Aorta (tissue), 5 donors: ENCODE results near the gene PHOX2B. TPM values are rescaled to one million over a fixed set of nuclear protein-coding genes. Genes with fewer than 3 reads are reported as not detected.

ENCODE experiments used
- ATAC-seq: fragments of 200-7000 bp; cut with Tn5 transposase; one replicate; pipeline ENCODE4 v1.9.1; 2022; ENCODE audit warnings: moderate library complexity; ENCODE audit not compliant: low FRiP score
- DNase-seq, 2 donors: peaks; one replicate each; pipeline ENCODE4 v3.0.0-alpha.2; 2020
- H3K27ac ChIP-seq, 2 donors: one replicate each; pipeline ENCODE4 v1.5.1; 2013; ENCODE audit warnings: low read length in 2 of 2, mild to moderate bottlenecking in 2 of 2, moderate library complexity in 2 of 2, control low read depth in 1 of 2, inconsistent platforms in 1 of 2, low read depth in 1 of 2
- H3K27me3 ChIP-seq, 2 donors: one replicate each; pipeline ENCODE4 v1.6.1; 2013; ENCODE audit warnings: control low read depth in 1 of 2, low read length in 1 of 2, mild to moderate bottlenecking in 1 of 2, moderate library complexity in 1 of 2; ENCODE audit not compliant: insufficient read depth in 2 of 2, control insufficient read depth in 1 of 2
- H3K36me3 ChIP-seq, 2 donors: one replicate each; pipeline ENCODE4 v1.6.1; 2013; ENCODE audit warnings: control low read depth in 1 of 2, low read length in 1 of 2, mild to moderate bottlenecking in 1 of 2; ENCODE audit not compliant: insufficient read depth in 2 of 2, control insufficient read depth in 1 of 2
- H3K4me1 ChIP-seq, 2 donors: one replicate each; pipeline ENCODE4 v1.6.1; 2013; ENCODE audit warnings: low read length in 2 of 2, control low read depth in 1 of 2, mild to moderate bottlenecking in 1 of 2, moderate library complexity in 1 of 2; ENCODE audit not compliant: insufficient read depth in 2 of 2, control insufficient read depth in 1 of 2
- H3K4me3 ChIP-seq, 2 donors: one replicate each; pipeline ENCODE4 v1.5.1; 2013; ENCODE audit warnings: low read length in 2 of 2, control low read depth in 1 of 2, mild to moderate bottlenecking in 1 of 2
- H3K9me3 ChIP-seq: one replicate; pipeline ENCODE4 v1.6.1; 2013; ENCODE audit warnings: mild to moderate bottlenecking, low read length; ENCODE audit not compliant: control insufficient read depth
- WGBS, 2 donors: extraction: QIAGEN DNeasy Blood & Tissue Kit; methylation state at CpG; one replicate each; pipeline ENCODE4 v1.1.7; 2013; 5-methylcytosine and 5-hydroxymethylcytosine counted together
- intact Hi-C, 2 donors: fragments of 100-400 bp; cut with DNase I; formaldehyde crosslinking; loops; one replicate each; pipeline versions ENCODE4 v1.14.2 to v1.15.0; 2022
- long read RNA-seq, 2 donors: library from polyadenylated mRNA; unstranded; transcript quantifications; one replicate each; pipeline ENCODE4 v2.0.0, GENCODE V29; 2020 to 2021
- polyA plus RNA-seq, 2 donors: library from polyadenylated mRNA; stranded (reverse); fragments of 200-250 nt; gene quantifications; one replicate each; pipeline ENCODE4 v1.2.3, GENCODE V29; 2013
- total RNA-seq, 2 donors: library from RNA; stranded (reverse); fragmentation: NEBNext Ultra II Directional; extraction: Animal tissue kit (Norgen Biotek cat#: 25700); gene quantifications; one replicate each; pipeline ENCODE4 v1.2.1, GENCODE V29; 2021
- donor health status: healthy with polysubstance abuse.
- donor health status: Bipolar disorder and iron deficiency.
- donor health status: DM: no; HTN: no; CAD: no.
- donor health status: DM: no; HTN: no; CAD: no.
- donor health status: DM: yes; HTN: yes; CAD: no.

The PHOX2B gene
- total RNA-seq (not detected), polyA plus RNA-seq (not detected)
- long read RNA-seq, donor 1 = 0 reads
- long read RNA-seq, donor 2 = 0 reads

DNA sequence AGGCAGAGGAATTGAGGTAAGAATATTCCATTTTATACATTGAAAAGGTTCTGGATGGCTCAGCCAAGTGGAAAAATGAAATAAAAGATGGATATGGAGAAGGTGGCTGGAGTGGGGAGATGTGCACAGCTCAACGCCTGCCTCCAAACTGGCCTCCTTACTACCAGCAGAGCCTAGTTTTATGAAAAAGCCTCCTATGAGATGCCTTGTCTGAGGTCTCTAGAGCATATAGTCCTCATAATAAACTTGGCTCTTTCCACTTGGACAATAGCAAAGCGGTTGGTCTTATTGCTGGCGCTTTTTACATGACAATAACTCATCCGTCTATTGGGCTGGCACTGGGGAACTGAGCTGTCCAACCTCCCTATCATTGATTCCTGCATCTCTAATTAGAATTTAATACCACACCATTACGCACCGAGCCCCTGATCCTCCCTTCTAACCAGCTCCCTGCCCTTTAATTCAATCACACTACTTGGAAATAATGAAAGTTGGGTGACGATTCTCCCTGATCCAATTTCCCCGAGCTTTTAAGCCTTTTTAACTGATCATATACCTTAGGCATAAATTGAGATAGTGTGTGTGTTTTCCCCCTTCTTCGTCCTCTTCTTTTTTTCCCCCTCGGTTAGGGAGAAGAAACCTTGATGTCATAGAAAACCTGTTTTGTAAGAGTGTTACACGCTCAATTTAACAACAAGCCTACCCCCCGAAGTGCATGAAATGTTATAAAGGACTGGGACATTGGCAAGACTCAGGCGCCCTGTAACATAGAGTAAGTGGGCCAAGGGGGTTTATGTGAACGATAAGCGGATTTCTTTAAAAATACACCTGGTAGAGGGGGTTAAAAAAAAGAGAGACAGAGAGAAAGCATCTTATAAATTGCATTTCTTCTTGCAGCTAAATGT, at the start of gene PHOX2B:
PHOX2B (minus strand) TSS at position 155 of the 905 bp plus-strand sequence; CDS start at position 40, 115 bp downstream.
- H3K4me3 ChIP-seq = no peak within 1 kb of the TSS
- WGBS, 2 donors = 9 to 13% methylated on average over 15 of the region's 15 CpGs
- intact Hi-C loops = no loop called here
- no peak for DNase-seq
- peaks cover 2% of the 10 kb centered on the region for H3K9me3 ChIP-seq
- H3K4me1 ChIP-seq = no peaks in the 10 kb centered on the region
- H3K36me3 ChIP-seq = no peaks in the 10 kb centered on the region
- H3K27me3 ChIP-seq = peaks cover 0 to 3% of the 10 kb centered on the region in 2 donors
- no peak for ATAC-seq
- no peak within 1 kb of the TSS for H3K27ac ChIP-seq

DNA sequence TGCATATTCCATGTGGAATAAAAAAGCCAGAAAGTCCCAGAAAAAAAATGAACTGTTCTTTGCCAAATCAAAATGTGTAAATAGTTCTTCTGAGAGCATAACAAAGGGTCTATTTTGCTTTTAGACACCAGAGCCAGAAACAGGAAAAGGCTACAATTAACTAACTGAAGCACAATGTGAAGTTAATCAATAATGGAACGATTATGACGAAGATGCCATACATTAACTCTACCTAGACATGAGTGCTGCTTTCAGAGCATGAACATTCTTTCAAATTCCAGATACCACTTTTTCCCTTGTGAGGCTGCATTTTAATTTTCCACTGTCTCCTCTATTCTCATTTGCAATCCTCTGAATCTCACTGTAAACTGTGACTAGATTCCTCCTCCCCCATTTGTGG, 48.7 kb upstream of the PHOX2B start:
- intact Hi-C loops = no loop called here
- 54% methylated on average over 2 of the region's 2 CpGs for WGBS, 2 donors

DNA sequence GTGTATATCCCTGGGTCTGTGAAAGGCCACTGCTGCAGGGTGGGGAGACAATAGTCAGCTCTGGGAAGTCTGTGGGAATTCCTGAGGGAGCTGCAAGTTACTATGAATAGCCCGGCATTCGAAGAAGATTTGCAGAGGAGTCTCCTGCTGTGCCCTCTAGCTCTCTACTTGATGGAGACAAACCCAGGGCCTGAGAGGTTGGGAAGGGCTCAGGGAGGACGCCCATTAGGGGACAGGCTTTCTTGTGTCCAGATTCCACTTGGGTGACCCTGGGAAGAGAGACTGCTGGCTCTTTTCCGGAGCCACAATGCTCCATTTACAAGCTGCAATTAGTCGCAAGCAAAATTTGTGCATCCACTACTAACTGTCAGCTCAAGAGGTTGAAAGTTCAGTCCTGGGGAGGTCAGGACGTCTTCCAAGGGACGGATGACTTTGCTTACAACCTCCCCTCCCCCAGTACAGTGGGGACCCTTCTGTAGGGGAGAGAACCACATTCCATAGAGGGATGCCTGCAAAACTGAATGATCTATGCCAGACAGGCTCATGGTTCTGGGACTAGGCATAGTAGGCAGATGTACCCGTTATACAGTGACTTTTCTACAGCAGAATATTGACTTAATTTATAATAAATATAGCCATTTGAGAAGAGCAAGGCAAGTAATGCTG, 48.2 kb upstream of the PHOX2B start:
- no peaks in the 10 kb centered on the region for H3K4me1 ChIP-seq
- no peaks in the 10 kb centered on the region for H3K9me3 ChIP-seq
- ATAC-seq = no peak
- no peak for DNase-seq
- no peak overlapping the region for H3K27ac ChIP-seq
- 11 to 19% methylated on average over 8 of the region's 8 CpGs for WGBS, 2 donors
- H3K4me3 ChIP-seq = no peak overlapping the region
- H3K36me3 ChIP-seq = no peaks in the 10 kb centered on the region
- no peaks in the 10 kb centered on the region for H3K27me3 ChIP-seq
- intact Hi-C loops = no loop called here

More for the DNA sequence above, 48.7 kb upstream of the PHOX2B start:
- no peaks in the 10 kb centered on the region for H3K36me3 ChIP-seq
- H3K27ac ChIP-seq = no peak overlapping the region
- H3K27me3 ChIP-seq = no peaks in the 10 kb centered on the region
- H3K4me3 ChIP-seq = no peak overlapping the region
- DNase-seq (no peak), ATAC-seq (no peak)
- no peaks in the 10 kb centered on the region for H3K9me3 ChIP-seq
- H3K4me1 ChIP-seq = no peaks in the 10 kb centered on the region

DNA sequence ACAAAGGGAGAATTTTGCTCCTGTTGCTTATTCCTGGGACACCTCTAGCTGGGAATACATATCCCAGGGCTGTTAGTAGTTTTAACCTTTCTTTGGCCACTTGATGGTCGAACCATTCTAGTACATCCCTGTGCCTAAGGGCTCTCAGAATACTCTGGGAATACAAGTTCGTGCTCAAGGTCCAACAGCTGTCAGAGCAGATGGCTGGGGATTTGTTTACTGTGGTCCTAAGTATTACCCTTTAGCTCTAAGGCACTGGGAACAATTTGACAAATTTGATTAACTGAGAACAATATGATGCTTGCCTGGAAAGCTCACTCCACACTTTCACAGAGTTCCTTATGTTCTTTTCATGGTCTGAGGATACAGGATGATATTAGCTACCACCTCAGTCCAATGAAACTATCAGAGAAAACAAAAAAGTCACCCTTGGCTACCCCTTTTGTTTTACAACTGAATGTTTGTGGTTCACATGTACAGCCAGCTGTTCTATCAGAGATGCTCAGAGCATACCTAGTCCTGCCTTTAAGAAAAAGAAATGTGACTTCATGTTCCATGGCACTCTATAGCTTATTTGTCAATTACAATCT, 47.4 kb upstream of the PHOX2B start:
- no peaks in the 10 kb centered on the region for H3K27me3 ChIP-seq
- intact Hi-C loops = no loop called here
- ATAC-seq (no peak), DNase-seq (no peak)
- no peaks in the 10 kb centered on the region for H3K9me3 ChIP-seq
- H3K36me3 ChIP-seq = no peaks in the 10 kb centered on the region
- H3K4me1 ChIP-seq = no peaks in the 10 kb centered on the region
- WGBS, 2 donors = 52 to 63% methylated on average over 2 of the region's 2 CpGs
- H3K4me3 ChIP-seq = no peak overlapping the region
- no peak overlapping the region for H3K27ac ChIP-seq

DNA sequence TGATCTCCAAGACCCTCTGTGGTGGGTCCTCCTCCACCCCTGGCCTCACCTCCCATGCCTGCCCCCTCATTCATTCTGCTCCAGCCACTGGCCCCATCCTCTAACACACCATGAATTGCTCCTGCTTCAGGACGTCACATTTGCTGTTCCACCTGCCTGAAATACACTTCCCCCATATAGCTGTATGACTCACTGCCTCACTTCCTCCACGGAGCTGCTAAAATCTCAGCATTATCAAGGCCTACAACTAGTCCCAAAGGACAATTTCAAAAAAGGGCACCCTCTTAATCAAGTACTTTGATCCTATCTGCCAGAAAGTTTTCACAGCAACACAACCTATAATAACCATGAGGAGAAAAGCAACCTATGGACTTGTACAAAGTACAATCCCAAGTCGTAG, 43.6 kb upstream of the PHOX2B start:
- intact Hi-C loops = no loop called here
- Histone ChIP-seq H3K27ac (no peak overlapping the region), H3K4me1 (no peaks in the 10 kb centered on the region), H3K9me3 (no peaks in the 10 kb centered on the region), H3K36me3 (no peaks in the 10 kb centered on the region), H3K4me3 (no peak overlapping the region), H3K27me3 (no peaks in the 10 kb centered on the region)
- DNase-seq (no peak), ATAC-seq (no peak)
- 45% methylated on average over 3 of the region's 3 CpGs for WGBS, 2 donors

DNA sequence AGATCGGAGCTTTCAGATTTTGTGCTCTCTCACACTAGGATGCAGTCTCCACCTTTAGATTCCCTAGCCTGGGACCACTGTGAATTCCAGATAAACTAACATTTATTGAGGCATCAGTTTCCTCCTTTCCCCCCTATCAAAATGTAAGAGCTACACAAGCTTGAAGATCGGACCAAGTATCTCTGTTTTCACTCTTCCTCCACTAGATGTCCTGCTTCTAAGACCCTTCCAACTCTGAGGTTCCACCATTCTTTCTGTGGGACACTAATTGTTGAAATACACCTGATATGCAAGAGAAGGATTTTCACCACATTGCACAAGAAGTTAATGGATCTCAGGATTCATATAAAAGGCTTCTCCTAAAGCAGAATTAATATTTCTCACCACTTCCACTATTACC, 43.0 kb upstream of the PHOX2B start:
- WGBS, 2 donors = 71 to 78% methylated on average over 2 of the region's 2 CpGs
- H3K4me3 ChIP-seq = no peak overlapping the region
- no peaks in the 10 kb centered on the region for H3K27me3 ChIP-seq
- DNase-seq (no peak), ATAC-seq (no peak)
- H3K4me1 ChIP-seq = no peaks in the 10 kb centered on the region
- no peak overlapping the region for H3K27ac ChIP-seq
- H3K9me3 ChIP-seq = no peaks in the 10 kb centered on the region
- intact Hi-C loops = no loop called here
- no peaks in the 10 kb centered on the region for H3K36me3 ChIP-seq

DNA sequence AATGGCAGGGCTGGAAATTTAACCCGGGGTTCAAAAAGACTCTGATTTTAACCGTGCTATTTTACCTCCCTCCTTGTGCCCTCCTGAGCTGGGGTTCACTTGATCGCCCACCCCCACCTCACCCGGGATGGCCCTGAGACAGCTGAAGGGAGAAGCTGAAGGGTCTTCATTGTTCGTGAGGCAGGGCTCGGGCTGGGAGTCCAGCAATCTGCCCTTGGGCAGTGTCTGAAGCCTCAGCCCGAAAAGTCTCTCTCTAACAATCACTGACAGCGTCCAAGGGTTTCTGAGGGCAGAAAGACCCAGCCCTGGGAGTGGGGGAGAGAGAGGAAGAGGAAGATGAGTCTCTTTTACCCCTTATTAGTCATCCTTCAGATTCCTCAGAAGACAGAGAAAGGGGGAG, 39.4 kb upstream of the PHOX2B start:
- no peak overlapping the region for H3K4me3 ChIP-seq
- WGBS, 2 donors = 47 to 54% methylated on average over 8 of the region's 8 CpGs
- no peaks in the 10 kb centered on the region for H3K36me3 ChIP-seq
- no peak overlapping the region for H3K27ac ChIP-seq
- no peaks in the 10 kb centered on the region for H3K4me1 ChIP-seq
- DNase-seq (no peak), ATAC-seq (no peak)
- no peaks in the 10 kb centered on the region for H3K9me3 ChIP-seq
- intact Hi-C loops = no loop called here
- no peaks in the 10 kb centered on the region for H3K27me3 ChIP-seq

DNA sequence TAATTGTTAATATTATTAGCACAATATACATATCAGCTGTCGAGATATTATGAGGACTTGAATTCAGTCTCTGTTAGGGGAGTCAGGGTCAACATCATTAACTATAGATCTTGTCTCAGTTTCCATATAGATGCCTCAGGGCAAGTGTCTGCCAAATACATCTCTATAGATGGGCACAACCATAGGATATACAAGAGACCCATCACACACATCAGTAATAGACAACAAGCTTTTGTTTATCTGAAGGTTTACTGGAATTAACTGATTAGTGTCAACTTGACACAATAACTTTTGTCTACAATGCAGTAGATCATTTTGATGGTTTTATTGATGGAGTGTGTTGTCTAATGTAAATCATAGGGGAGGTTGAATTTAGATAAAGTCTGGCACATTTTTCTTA, 37.1 kb upstream of the PHOX2B start:
- Histone ChIP-seq H3K9me3 (no peaks in the 10 kb centered on the region), H3K36me3 (no peaks in the 10 kb centered on the region), H3K27ac (no peak overlapping the region), H3K27me3 (no peaks in the 10 kb centered on the region), H3K4me3 (no peak overlapping the region), H3K4me1 (no peaks in the 10 kb centered on the region)
- intact Hi-C loops = no loop called here
- DNase-seq (no peak), ATAC-seq (no peak)
- WGBS, 2 donors = 76 to 78% methylated on average over 1 of the region's 1 CpG
